ENCODE data around the gene DOCK2. TPM values are rescaled to one million over a fixed set of nuclear protein-coding genes. Genes with fewer than 3 reads are reported as not detected.

Gene DOCK2
- total and polyA plus RNA-seq, 9 of the 15 experiments (the other 6 are each of a cell fraction or from before 2014, with no cell fraction given) = 4.5 to 42.6 (median 20.5) TPM

- no peak for DNase-seq (ENCODE audit: extremely low read depth in 1 of 4, low spot score in 3 of 4)
- Histone ChIP-seq H3K9me1 (ENCODE audit: control insufficient read depth, insufficient read depth, low read length) (no peaks in the 10 kb centered on the region), H3K9me3 (replicated peaks; ENCODE audit: control insufficient read depth, insufficient read depth, low read depth, low read length) (no peaks in the 10 kb centered on the region), H3K79me2 (ENCODE audit: control insufficient read depth, insufficient read depth, low read length) (no peaks in the 10 kb centered on the region), H2AFZ (ENCODE audit: low read depth, low read length) (no peak overlapping the region), H4K20me1 (replicated peaks; ENCODE audit: control insufficient read depth, insufficient read depth, low read length) (no peaks in the 10 kb centered on the region), H3K4me2 (ENCODE audit: insufficient read depth, low read length) (no peak overlapping the region), H3K36me3 (ENCODE audit: control insufficient read depth, insufficient read depth, low read length) (no peaks in the 10 kb centered on the region), H3K4me3 (no peak overlapping the region), H3K27me3 (ENCODE audit: control insufficient read depth in 2 of 2, insufficient read depth in 2 of 2, low read length in 2 of 2) (peaks cover 0 to 5% of the 10 kb centered on the region in 2 experiments; a peak in 2 of 5 replicates), H3K27ac (ENCODE audit: extremely low read depth, low read depth, low read length) (no peak overlapping the region), H3K9ac (ENCODE audit: insufficient read depth in 1 of 2, low read depth in 2 of 2, low read length in 2 of 2) (no peak overlapping the region), H3K4me1 (replicated peaks in 1 of 2; ENCODE audit: control insufficient read depth in 2 of 2, insufficient read depth in 2 of 2, low read length in 2 of 2) (peaks cover 0 to 8% of the 10 kb centered on the region in 2 experiments; a peak in 3 of 5 replicates)
- WGBS (ENCODE audit: insufficient coverage, low coverage, missing lambda C conversion rate) = 27% methylated on average over 2 of the region's 2 CpGs
- ChIA-PET CTCF (ENCODE audit: low intra/inter-chr PET ratio) (no interaction called here), POLR2A (interaction anchor here (1.2 kb wide), 1 partner anchor 9 kb away, joined by 3 read pairs; no protein-coding TSS in a partner anchor)
- intact Hi-C loops (cut with micrococcal nuclease) (no loop called here), in situ Hi-C loops (cut with MboI) (no loop called here)
- no TSS peak for BruUV-seq (replicated peaks)
- ATAC-seq = no peak
- no peak for FAIRE-seq
- TF ChIP-seq RBM17 (IDR thresholded peaks at IDR 0.05; ENCODE audit: borderline replicate concordance, low read depth, low read length) (no peak), POLR2G (IDR thresholded peaks at IDR 0.05; ENCODE audit: low read depth, low read length) (no peak), CGGBP1 (CRISPR knock-in tag; IDR thresholded peaks at IDR 0.05) (no peak), SMAD3 (CRISPR knock-in tag; conservative IDR thresholded peaks at IDR 0.05) (no peak), ETV1 (tag; conservative IDR thresholded peaks at IDR 0.05; ENCODE audit: low read depth) (no peak), RBBP5 (IDR thresholded peaks at IDR 0.05; ENCODE audit: borderline replicate concordance, insufficient read depth, low read length, poor library complexity, severe bottlenecking) (no peak), ZNF347 (CRISPR knock-in tag; IDR thresholded peaks at IDR 0.05; ENCODE audit: low read depth) (no peak), CBX2 (IDR thresholded peaks at IDR 0.05; ENCODE audit: insufficient read depth, low read length, poor library complexity, severe bottlenecking) (no peak), JUNB (CRISPR knock-in tag; conservative IDR thresholded peaks at IDR 0.05) (no peak), ZHX1 (conservative IDR thresholded peaks at IDR 0.05; ENCODE audit: low read length) (no peak), ZNF639 (CRISPR knock-in tag; conservative IDR thresholded peaks at IDR 0.05 in 1 of 2, IDR thresholded peaks at IDR 0.05 in 1 of 2) (no peak)
These were observed 301.4 kb downstream of the DOCK2 start for GRCh38 chr5:169938439-169938838.

All from K562 (cell line).